GM18907 (cell line): ENCODE results near the gene USP46.
A peak's percentile ranks its signal among the peaks of the same experiment; 100 is the strongest.

Source experiments
- ATAC-seq: cut with Tn5 transposase; IDR thresholded peaks from one replicate; pipeline ENCODE4 v1.9.1; 2021; ENCODE audit warnings: mild to moderate bottlenecking, moderate library complexity; ENCODE audit not compliant: unreplicated experiment

Gene USP46

DNA sequence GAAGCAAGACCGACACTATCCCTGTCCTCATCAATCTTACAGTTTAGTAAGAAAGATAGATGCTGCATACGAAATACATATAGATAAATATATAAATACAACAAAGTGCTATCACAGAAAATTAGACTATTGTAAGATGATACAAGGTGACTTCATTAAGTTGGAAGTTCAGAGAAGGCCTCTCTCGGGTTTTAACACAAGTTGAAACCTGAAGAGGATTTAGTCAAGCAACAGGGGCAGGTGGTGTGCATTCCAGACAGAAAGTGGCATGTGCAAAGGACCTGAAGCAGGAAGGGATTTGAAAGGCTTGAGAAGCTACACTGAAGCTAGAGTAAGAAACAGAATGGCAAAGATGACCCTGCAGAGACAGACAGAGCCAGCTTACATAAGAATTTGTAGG lies 36.5 kb downstream of the USP46 start:
- no peak for ATAC-seq

DNA sequence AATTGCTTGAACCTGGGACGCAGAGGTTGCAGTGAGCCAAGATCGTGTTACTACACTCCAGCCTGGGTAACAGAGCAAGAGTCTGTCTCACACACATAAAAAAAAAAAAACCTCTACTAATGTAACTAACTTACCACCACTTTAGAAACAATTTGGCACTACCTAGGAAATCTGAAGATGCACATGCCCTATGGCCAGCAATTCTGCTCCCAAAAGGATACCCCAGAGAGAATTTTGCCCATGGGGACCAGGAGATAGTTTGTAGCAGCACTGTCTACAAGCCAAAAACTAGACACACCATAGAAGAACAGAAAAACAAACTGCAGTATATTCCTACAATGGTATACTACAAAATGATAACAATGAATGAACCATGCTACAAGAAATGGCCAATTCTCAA lies 37.5 kb downstream of the USP46 start:
- no peak for ATAC-seq

DNA sequence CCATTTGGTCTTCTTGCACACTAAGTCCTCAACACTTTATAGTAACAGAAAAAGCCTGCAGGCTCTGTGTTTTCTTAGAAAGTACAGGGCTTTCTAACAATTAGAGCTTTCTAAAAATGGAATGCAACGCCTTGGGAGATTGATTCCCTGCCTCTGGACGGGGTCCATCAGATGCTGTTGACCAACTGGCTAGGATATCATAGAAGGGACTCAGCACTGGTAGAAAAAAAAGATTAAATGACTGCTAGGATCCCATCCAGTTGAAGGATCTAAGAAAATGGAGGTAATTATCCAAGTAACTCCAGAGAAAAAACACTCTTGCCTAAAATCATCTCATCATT lies 39.5 kb downstream of the USP46 start:
- ATAC-seq: no peak

DNA sequence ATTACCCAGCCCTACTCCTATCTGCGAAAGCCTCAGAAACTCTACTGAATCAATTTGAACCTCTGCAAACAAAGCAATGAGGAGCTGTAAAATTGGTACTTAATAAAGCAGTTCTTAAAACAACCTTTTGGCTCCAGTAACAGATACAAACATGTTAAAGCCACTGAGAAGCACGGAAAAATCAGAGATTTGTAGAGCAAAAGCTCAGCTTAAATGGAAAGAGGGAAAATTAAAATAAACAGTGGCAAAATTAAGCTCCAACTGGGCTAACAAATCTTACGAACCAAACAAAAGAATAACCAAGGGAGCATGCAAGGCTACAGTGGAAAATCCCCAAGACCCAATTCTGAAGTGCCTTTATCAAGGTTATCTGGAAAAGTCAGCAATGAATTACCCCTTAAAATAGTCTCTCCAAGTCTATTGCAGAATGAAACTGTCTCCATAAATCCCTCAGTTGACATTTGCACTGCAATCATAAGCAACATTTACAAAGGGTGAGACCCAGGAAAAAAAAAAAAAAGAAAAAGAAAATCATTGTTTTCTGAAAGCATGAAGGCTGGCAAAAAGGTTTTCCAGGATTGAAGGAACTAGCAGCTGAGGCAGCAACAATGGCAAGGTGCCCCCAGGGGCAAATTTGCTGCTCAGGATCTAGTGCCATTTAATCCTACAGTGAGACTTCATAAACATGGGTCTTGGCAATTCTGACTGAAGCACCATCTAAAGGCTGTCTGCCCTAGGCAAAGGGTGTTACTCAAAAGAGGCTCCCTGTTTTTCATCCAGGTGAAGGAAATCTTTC lies 40.1 kb downstream of the USP46 start:
- no peak for ATAC-seq

DNA sequence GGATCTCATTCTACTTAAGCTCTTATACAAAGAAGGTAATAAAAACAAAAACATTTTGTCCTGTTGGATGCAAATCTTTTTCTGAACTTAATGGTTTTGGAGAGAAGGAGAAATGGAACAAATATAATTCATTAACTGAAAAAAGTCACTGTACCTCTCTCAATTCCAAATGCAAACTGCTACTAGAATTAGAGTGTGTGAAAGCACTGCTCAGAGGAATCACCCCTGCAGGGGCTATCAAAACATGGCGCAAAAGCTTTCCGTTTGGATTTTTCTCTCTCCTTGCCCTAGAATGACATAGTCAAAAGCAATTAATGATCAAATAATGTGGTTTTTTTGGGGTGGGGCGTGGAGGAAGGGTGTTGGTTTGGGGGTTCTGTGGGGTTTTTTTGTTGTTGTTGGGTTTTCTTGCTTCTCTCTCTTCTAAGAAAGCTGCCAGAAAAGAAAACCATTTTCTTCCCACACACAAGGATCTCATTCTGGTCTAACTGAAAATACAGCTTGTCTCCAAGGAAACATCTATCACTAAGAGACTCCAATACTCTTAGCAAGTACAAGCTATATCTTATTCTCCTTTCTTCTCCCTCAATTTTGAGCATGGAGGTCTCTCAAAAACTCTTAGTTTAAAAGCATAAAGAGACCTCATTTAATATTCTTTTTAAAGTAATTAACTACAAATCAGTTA lies 41.6 kb downstream of the USP46 start:
- ATAC-seq: no peak

DNA sequence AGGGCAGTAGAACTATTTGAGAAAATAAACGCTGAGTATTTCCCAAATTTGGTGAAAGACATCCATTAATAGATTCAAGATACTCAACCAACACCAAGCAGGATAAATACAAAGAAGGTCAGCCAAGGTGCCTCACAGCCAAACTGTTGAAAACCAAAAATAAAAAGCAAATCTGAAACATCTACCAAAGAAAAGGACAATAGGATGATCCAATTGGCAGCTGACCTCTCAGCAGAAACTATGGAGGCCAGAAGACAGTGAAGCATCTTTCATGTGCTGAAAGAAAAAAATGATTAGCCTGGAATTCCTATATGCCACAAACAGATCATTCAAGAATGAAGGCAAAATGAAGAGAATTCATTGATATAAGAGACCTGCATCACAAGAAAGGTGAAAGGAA lies 44.9 kb downstream of the USP46 start:
- no peak for ATAC-seq

DNA sequence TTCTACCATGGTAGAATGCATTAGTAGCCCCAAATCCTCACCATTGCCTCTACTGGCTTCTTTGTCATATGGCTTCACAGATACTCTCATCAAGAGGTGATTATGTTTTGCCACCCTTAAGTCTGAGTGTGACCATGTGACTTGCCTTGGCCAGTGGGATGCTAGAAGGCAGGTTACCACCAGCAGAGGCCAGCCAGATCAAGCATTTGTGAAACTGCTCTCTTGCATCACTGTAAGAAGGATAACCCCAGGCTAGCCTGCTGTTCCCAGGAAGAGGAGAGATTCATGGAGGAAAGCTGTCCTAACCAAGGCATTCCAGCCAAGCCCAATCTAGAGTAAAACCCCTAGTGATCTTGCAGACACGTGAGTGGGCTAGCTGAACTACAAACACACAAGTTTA lies 46.8 kb downstream of the USP46 start:
- ATAC-seq: no peak

DNA sequence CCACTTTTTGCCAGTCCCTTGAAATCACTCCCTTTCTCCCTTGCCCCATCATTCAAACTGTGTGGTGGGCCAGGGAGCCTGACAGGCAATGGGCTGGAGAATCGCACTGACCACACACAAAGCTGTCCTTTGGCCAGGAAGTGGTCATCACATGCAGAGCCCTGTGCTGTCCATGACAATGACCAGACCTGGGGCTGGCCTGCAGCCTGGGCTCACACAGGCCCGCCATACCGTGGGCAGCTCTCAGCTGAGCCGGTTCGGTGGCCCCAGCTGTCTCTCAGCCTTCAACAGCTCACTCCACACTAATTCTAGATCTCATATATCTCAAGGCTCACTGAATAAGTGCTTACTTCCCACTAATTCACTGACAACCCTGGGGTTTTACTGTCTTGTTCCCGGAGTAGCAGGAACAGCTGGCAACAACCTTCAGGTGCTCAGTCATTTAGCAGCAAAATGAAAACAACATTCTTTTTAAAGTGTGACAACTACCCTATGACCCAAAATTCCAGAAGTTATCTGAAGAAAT lies 48.0 kb downstream of the USP46 start:
- ATAC-seq: no peak

DNA sequence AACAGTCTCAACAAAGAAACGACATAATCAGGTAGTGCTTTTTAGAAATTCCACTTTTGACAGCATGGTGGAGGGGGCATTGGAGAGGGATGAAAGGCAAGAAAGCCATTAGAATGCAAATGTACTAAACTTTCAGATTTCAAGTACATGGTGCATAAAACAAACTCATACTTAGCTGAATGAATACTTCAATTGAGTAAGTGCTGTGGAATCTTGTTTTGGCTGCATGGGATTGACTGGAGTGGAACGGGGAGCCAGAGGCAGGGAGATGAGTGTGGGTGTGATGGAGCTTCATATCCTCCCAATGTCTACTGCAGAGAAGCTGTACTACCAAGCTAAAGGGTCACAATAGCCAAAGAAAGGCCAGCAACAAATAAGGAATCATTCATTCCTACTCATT lies 52.4 kb downstream of the USP46 start:
- no peak for ATAC-seq

DNA sequence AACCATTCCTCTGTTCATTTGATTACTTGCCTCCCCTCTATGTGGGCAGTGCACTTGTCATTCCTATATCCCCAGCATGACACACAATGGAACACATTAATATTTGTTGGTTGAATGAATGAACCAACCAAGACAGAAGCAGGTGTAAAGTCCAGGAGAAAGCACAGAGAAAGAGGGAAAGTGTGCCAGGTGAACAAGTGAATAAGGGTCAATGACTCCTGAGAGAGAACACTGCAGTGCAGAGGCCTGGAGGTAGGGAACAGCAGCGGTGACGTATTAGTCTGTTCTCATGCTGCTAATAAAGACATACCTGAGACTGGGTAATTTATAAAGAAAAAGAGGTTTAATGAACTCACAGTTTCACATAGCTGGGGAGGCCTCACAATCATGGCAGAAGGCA lies 53.1 kb downstream of the USP46 start:
- no peak for ATAC-seq

DNA sequence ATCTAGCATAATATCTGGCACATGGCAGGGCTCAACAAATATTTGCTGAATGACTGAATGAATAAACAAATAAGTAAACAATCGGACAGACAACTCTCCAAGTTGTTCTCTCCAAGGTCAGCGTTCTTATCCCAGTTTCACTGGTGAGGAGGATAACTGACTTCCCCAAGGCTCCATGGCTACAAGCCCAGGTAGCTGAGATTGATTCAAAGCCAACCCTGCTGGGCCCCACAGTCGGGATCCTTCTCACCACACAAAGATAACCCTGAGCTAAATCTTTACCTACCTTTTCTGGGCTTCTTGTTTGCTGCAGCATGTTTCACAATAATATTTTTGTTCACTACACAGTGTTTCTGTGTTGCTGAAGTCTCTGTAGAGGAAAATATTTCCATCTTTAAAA lies 54.9 kb downstream of the USP46 start:
- ATAC-seq: no peak

DNA sequence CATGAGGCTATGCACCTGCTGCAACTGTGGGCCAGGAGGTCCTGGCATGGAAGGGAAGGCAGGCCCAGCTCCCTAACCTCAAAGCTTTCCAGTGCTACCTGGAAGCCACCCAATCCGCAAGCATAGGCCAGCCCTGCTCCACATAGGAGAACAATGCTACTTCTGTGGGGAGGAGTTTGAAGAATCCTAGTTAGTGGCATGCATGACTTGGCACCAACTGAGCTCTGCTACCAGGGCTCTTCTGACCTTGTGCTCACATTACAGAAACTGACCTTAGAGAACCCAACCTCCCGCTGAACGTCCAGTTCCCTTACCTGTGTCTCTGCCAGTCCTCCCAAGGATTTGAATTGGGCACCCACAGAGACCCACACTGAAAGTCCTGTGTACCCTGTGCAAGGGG lies 58.8 kb downstream of the USP46 start:
- no peak for ATAC-seq

DNA sequence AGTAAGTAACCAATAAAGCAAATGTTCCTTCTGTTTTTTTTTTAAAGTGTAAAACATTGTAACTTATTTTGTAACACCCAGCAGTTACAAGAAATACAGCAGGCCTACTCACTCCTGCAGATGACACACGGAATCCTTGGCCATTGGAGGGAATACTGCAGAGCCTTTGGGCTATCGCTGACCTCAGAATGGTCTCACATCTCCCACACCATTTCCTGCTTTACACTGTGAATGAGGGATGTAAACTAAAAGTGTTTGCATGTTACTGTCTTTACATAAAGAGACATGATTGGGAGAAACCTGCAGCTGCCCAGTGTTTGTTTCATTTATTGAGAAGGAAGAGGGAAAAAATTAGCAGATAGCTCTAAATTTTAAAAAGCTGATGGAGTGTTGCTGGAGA lies 64.1 kb downstream of the USP46 start:
- no peak for ATAC-seq

DNA sequence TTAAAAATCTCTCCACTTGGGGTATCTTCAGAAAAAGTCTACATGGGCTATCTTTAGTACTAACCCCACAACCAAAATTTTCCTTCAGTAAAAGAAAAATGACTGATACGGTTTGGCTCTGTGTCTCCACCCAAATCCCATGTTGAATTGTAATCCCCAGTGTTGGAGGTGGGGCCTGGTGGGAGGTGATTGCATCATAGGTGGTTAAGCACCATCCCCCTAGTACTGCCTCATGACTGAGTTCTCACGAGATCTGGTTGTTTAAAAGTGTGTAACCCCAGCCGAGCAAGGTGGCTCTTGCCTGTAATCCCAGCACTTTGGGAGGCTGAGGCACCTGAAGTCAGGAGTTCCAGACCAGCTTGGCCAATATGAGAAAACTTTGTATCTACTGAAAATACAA lies 66.8 kb downstream of the USP46 start:
- ATAC-seq: no peak

DNA sequence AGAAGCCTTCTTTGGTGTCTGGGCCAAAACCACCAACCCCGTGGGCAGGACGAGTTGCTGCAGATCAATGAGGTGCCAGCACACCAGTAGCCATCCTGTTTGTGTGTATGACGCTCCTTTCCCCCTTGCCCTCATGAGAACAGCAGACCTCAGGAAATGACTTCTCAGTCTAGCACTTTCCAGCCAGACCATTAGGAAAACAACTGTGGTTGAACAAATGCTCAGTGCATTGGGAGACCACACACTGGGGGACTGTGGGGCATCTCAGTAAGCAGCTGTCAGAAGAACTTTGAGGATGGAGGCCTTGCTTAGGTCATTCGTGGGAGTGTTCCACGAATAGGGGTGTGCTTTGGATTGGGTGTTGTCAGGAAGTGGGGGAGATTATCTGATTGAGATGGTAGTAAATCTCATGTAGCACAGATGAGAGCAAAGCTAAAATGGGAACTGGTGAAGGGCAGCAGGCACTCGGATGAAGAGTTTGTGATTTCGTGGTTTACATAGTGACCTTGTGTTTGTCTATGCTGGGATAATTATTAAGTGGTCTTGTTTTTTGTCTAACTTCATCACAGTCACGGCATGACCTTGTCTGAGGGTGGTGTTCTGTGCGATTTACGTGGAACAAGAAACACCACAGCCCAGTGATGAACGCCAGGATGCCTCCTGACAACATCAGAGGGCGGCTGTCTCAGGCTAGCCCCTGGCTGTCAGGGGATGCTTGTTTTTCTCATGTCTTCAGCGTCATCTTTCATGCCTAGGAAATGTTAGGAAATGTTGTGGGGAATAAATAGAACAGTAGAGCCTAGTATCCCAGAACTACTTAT lies 70.1 kb downstream of the USP46 start:
- no peak for ATAC-seq

DNA sequence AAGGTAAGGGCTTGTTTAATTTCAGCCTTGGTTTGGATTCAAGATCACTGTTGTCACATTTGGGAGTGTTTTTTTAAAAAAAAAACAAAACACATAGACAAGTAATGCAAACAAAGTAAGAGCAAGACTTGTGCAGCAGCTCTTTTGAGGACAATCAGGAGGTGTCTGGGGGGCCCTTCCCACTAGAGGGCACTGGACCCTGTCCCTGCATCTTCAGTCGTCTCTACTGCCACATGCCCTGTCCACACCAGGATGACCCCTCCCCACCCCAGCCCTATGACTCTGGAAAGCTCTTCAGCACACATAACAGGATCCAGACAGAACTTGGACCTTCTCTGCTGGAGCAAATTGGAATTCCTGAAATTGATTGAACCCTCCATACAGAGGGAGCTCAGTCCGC lies 71.0 kb downstream of the USP46 start:
- ATAC-seq: peak; percentile 63

DNA sequence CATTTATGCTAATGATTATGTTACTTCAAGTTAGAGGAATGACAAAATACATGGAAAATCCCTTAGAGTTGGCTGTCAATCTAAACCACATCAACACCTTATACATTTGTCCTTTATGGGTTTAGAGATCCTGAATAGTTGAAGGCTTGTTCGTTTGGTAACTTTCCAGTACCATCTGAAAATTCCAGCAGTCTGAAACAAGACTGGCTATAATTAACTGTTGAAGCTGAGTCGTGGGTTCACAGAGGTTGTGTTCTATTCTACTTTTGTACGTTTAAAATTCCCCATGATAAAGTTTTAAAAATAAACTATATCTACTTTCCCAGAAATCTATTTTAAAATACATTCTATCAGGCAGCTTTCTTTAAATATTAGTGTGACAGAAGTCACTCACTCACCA lies 73.0 kb downstream of the USP46 start:
- ATAC-seq: no peak

DNA sequence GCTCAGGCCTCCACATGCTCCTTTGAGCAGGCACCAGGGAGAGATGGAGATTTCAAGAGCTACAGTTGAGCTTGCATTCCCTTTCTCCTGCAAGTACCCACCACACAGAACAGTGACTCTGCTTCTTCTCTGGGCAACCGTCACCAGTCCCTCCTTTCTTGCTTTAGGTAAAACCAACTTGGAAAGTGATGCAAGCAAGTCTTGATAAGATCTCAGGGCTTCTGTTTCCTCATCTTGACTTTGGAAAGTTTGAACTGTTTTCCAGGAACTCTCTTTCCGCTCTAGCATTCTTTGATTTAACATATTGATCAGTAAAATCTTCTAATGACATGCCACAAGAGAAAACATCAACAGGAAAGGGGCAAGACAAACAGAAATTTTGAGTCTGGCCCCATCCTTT lies 73.7 kb downstream of the USP46 start:
- no peak for ATAC-seq

DNA sequence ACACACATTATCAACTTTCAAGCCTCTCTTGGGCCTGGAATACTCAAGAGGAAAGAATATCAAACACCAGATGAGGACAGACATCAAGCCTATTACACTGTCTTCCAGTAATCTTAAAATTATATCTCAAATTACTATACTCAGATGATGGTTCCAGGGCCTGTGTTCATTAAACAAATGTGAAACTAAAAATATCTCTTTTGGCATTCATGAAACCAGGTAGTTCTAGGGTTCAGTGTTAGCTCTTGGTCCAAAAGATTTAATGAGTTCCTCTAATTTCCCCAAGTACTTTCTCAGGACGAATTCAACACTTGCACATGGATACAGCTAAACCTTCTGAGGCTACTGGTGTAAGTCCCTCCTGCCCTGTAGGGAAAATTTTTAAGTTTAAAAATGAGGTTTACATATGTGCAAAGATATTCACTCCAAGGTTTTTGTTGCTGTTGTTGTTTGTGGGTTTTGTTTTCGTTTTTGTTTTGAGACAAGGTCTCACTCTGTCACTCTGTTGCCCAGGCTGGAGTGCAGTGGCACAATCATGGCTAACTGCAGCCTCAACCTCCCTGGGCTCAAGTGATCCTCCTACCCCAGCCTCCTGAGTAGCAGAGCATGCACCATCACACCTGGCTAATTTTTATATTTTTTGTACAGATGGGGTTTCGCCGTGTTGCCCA lies 79.4 kb downstream of the USP46 start:
- ATAC-seq: no peak

DNA sequence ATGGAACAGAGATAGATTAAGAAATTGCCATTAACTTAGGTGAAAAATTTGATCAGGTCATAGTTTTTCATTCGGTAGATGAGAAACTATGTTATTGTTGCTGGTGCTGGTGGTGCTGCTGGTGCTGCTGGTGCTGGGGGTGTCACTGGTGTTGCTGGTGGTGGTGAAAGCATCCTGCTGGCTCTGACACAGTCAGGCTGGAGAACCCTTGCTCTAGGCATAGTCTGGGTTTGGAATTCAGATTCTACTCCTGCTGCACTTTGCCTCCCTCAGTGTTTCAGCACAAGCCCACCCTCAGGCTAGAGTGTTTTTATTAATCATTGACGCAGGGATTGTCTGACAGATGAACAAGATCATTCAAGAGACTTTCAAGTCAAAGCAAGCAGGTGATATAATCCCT lies 80.2 kb downstream of the USP46 start:
- no peak for ATAC-seq

DNA sequence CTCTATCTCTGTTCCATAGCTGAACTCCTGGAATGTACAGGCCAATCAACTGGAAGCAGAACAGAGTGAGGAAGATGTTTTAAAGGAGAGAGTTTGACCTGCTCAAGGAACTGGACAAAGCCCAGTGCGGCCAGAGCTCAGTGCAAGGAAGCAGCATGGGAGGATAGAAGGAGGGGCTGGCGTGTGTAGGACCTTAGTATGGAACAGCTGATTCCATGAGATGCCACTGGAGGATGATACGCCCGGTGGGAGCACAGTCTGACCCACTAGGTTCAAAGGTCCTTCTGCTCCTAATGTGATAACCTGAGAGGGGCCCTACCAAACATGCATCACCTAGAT lies 81.5 kb downstream of the USP46 start:
- no peak for ATAC-seq
